OCI-LY1 (cell line): ENCODE results near the gene ZBTB21.

ENCODE experiments used
- H2AFZ ChIP-seq: fragments of 200-600 bp; sonication (generic), shearing (Covaris generic); 2 replicates; pipeline ENCODE4 v1.6.0; 2014; ENCODE audit warnings: antibody characterized with exemption, mild to moderate bottlenecking, low read length
- H3F3A ChIP-seq: fragments of 200-600 bp; sonication (generic), shearing (Covaris generic); 2 replicates; pipeline ENCODE4 v1.6.0; 2014; ENCODE audit warnings: mild to moderate bottlenecking, antibody characterized with exemption, low read length, moderate library complexity; ENCODE audit not compliant: insufficient read depth
- H3K27ac ChIP-seq: fragments of 200-600 bp; sonication (generic); 2 replicates; pipeline ENCODE4 v1.5.1; 2014; ENCODE audit warnings: low read length, mixed run types, mild to moderate bottlenecking, low read depth; ENCODE audit not compliant: poor library complexity, severe bottlenecking
- H3K27me3 ChIP-seq: fragments of 200-600 bp; sonication (generic); 2 replicates; pipeline ENCODE4 v1.6.0; 2014; ENCODE audit warnings: antibody characterized with exemption, mild to moderate bottlenecking, low read length, moderate library complexity; ENCODE audit not compliant: insufficient read depth
- H3K36me3 ChIP-seq: fragments of 200-600 bp; sonication (generic); 2 replicates; pipeline ENCODE4 v1.6.1; 2014; ENCODE audit warnings: mild to moderate bottlenecking, antibody characterized with exemption, low read length, moderate library complexity, mixed read lengths; ENCODE audit not compliant: insufficient read depth
- H3K4me1 ChIP-seq: fragments of 200-600 bp; sonication (generic); 2 replicates; pipeline ENCODE4 v1.5.1; 2014; ENCODE audit warnings: mild to moderate bottlenecking, low read length, moderate library complexity; ENCODE audit not compliant: insufficient read depth, severe bottlenecking
- H3K4me2 ChIP-seq: fragments of 200-600 bp; sonication (generic), shearing (Covaris generic); 2 replicates; pipeline ENCODE4 v1.6.1; 2014; ENCODE audit warnings: low read length
- H3K4me3 ChIP-seq: fragments of 200-600 bp; sonication (generic); 2 replicates; pipeline ENCODE4 v1.5.1; 2014; ENCODE audit warnings: low read length, low read depth, mild to moderate bottlenecking, mixed read lengths; ENCODE audit not compliant: poor library complexity, severe bottlenecking
- H3K79me2 ChIP-seq: fragments of 200-600 bp; shearing (Covaris generic); 2 replicates; pipeline ENCODE4 v1.6.1; 2016; ENCODE audit warnings: mixed run types, low read length, mixed read lengths; ENCODE audit not compliant: insufficient read depth
- H3K9ac ChIP-seq: fragments of 200-600 bp; sonication (generic), shearing (Covaris generic); 2 replicates; pipeline ENCODE4 v1.6.1; 2014; ENCODE audit warnings: mild to moderate bottlenecking, low read length, mixed read lengths
- H3K9me2 ChIP-seq: fragments of 200-600 bp; sonication (generic), shearing (Covaris generic); 2 replicates; pipeline ENCODE4 v1.6.1; 2014; ENCODE audit warnings: low read depth, mild to moderate bottlenecking, low read length, mixed read lengths
- H3K9me3 ChIP-seq: fragments of 200-600 bp; shearing (Covaris generic); 2 replicates; pipeline ENCODE4 v1.6.1; 2014; ENCODE audit warnings: low read length, mixed read lengths
- H4K20me1 ChIP-seq: fragments of 200-600 bp; sonication (generic), shearing (Covaris generic); 2 replicates; pipeline ENCODE4 v1.6.0; 2016; ENCODE audit warnings: mild to moderate bottlenecking, low read length; ENCODE audit not compliant: insufficient read depth
- EZH2 ChIP-seq: fragments of 200-600 bp; sonication (generic), shearing (Covaris generic); IDR thresholded peaks from 2 replicates; pipeline ENCODE4 v1.8.0; 2017; ENCODE audit warnings: borderline replicate concordance, mixed run types, mild to moderate bottlenecking, antibody characterized with exemption, low read length, moderate library complexity, mixed read lengths
- TF ChIP-seq, protein P1 (sequence below): fragments of 200-600 bp; sonication (generic), shearing (Covaris generic); IDR thresholded peaks from 2 replicates; pipeline ENCODE4 v1.5.1; 2017; ENCODE audit warnings: mild to moderate bottlenecking, antibody characterized with exemption, low read length, moderate library complexity, mixed read lengths

Gene ZBTB21

DNA sequence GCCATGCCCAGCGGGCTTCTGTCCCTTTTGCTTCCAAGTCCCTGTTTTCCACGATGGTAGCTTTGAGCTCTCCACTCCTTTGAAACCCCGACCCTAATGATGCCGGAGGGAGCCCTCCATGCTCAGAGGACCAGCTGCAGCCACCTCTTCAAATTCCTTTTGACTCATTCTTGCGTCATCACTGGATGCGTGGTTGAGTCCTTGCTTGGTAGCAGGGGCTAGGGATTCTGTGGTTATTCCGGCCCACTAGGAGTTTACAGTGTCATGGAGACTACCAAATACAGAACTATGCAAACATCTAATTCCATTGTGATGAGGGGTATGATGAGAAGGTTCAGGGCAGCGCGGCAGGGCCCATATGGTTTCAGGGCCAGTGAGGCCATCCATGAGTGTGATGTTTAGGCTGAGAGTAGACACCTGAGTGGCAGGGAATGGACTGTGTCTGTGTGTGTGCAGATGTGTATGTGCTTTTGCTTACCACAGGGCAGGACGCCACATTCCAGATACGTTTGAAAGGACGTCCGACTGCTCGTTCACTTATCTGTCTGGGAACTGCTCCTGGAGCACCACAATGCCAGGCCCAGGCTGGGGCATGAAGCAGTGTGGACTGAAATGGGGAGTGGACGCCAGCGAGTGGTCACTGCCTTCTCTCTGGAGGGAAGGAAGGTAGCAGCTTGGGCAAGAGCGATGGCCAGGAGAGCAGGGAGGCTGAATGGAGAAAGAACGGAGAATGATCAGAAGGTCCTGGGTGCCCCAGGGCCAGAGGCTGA lies 30.4 kb upstream of the ZBTB21 start:
- H3K79me2 ChIP-seq = no peaks in the 10 kb centered on the region
- no peak overlapping the region for H3K4me2 ChIP-seq
- H3K9ac ChIP-seq = no peak overlapping the region
- no peak overlapping the region for H3K4me3 ChIP-seq
- no peak overlapping the region for H2AFZ ChIP-seq
- H3K27me3 ChIP-seq = no peaks in the 10 kb centered on the region
- peaks cover 23% of the 10 kb centered on the region for H3K4me1 ChIP-seq
- H3K9me3 ChIP-seq = no peaks in the 10 kb centered on the region
- H3K36me3 ChIP-seq = no peaks in the 10 kb centered on the region
- H3K27ac ChIP-seq = no peak overlapping the region
- H3K9me2 ChIP-seq = no peaks in the 10 kb centered on the region
- no peaks in the 10 kb centered on the region for H3F3A ChIP-seq
- no peaks in the 10 kb centered on the region for H4K20me1 ChIP-seq
- TF ChIP-seq EZH2 = no peak
- TF ChIP-seq, protein P1, sequence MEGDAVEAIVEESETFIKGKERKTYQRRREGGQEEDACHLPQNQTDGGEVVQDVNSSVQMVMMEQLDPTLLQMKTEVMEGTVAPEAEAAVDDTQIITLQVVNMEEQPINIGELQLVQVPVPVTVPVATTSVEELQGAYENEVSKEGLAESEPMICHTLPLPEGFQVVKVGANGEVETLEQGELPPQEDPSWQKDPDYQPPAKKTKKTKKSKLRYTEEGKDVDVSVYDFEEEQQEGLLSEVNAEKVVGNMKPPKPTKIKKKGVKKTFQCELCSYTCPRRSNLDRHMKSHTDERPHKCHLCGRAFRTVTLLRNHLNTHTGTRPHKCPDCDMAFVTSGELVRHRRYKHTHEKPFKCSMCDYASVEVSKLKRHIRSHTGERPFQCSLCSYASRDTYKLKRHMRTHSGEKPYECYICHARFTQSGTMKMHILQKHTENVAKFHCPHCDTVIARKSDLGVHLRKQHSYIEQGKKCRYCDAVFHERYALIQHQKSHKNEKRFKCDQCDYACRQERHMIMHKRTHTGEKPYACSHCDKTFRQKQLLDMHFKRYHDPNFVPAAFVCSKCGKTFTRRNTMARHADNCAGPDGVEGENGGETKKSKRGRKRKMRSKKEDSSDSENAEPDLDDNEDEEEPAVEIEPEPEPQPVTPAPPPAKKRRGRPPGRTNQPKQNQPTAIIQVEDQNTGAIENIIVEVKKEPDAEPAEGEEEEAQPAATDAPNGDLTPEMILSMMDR = no peak

GRCh38 chr21:42039911-42040351 lies 29.8 kb upstream of the ZBTB21 start:
- Histone ChIP-seq H3K79me2 (no peaks in the 10 kb centered on the region), H3K9ac (no peak overlapping the region), H2AFZ (no peak overlapping the region), H3K4me3 (no peak overlapping the region), H3K4me2 (no peak overlapping the region), H4K20me1 (no peaks in the 10 kb centered on the region), H3K27me3 (no peaks in the 10 kb centered on the region), H3K27ac (no peak overlapping the region), H3K9me2 (no peaks in the 10 kb centered on the region), H3K9me3 (no peaks in the 10 kb centered on the region), H3K4me1 (peaks cover 23% of the 10 kb centered on the region), H3K36me3 (no peaks in the 10 kb centered on the region), H3F3A (no peaks in the 10 kb centered on the region)
- TF ChIP-seq, protein P1 = no peak
- TF ChIP-seq EZH2 = no peak

DNA sequence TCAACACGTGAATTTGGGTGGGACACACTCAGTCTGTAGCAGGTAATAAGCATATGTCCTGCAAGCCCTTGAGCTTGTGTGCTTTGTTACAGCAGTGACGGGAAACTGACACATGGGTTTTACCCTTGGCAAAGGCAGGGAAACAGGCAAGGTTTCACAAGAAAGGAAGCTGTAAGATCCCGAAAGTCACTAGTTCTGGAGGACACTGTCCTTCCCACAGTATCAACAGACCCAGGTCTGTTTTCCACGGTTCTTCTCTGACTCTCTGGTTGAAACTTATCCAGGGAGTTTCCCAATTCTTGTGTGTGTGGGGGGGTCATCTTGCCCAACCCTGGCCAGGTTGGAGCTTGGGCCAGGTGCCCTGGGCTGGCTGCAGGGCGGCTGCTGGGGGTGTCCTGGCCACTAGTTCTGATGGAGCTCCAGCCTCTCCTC lies 29.3 kb upstream of the ZBTB21 start:
- Histone ChIP-seq H3K4me3 (no peak overlapping the region), H3K4me1 (peaks cover 23% of the 10 kb centered on the region), H3K36me3 (no peaks in the 10 kb centered on the region), H3K27me3 (no peaks in the 10 kb centered on the region), H3K9me2 (no peaks in the 10 kb centered on the region), H3K27ac (no peak overlapping the region), H3K9ac (no peak overlapping the region), H3K4me2 (no peak overlapping the region), H2AFZ (no peak overlapping the region), H4K20me1 (no peaks in the 10 kb centered on the region), H3K79me2 (no peaks in the 10 kb centered on the region), H3F3A (no peaks in the 10 kb centered on the region), H3K9me3 (no peaks in the 10 kb centered on the region)
- TF ChIP-seq, protein P1 = no peak
- no peak for TF ChIP-seq EZH2
